Measurements from ENCODE around the gene CCNL1.

The CCNL1 gene

GRCh38 chr3:157139938-157140534 is 19.9 kb downstream of the CCNL1 start:
- Histone ChIP-seq H3K4me2 (ENCODE audit: low read depth, low read length, poor library complexity, severe bottlenecking) (no peak overlapping the region), H3K79me2 (ENCODE audit: insufficient read depth, low read length) (no peaks in the 10 kb centered on the region), H3K9me3 (ENCODE audit: insufficient read depth, low read depth, low read length) (no peaks in the 10 kb centered on the region), H3K4me3 (ENCODE audit: low read length, poor library complexity, severe bottlenecking) (no peak overlapping the region), H3K4me1 (ENCODE audit: insufficient read depth, low read length, poor library complexity, severe bottlenecking) (no peaks in the 10 kb centered on the region), H2AFZ (ENCODE audit: low read length) (no peak overlapping the region), H3K9ac (ENCODE audit: low read depth, low read length, poor library complexity, severe bottlenecking) (no peak overlapping the region), H3K27me3 (ENCODE audit: insufficient read depth, low read length, poor library complexity, severe bottlenecking) (no peaks in the 10 kb centered on the region), H3F3A (ENCODE audit: low read depth) (no peaks in the 10 kb centered on the region), H3K36me3 (ENCODE audit: insufficient read depth, low read length) (peaks cover 14% of the 10 kb centered on the region; the same call in 1 of the 2 replicates), H3K9me2 (replicated peaks; ENCODE audit: low read depth, low read length) (no peaks in the 10 kb centered on the region), H4K20me1 (ENCODE audit: insufficient read depth, low read length, poor library complexity, severe bottlenecking) (no peaks in the 10 kb centered on the region)
- no peak for TF ChIP-seq EZH2phosphoT487 (IDR thresholded peaks at IDR 0.05; ENCODE audit: borderline replicate concordance)
- TF ChIP-seq, protein P1, sequence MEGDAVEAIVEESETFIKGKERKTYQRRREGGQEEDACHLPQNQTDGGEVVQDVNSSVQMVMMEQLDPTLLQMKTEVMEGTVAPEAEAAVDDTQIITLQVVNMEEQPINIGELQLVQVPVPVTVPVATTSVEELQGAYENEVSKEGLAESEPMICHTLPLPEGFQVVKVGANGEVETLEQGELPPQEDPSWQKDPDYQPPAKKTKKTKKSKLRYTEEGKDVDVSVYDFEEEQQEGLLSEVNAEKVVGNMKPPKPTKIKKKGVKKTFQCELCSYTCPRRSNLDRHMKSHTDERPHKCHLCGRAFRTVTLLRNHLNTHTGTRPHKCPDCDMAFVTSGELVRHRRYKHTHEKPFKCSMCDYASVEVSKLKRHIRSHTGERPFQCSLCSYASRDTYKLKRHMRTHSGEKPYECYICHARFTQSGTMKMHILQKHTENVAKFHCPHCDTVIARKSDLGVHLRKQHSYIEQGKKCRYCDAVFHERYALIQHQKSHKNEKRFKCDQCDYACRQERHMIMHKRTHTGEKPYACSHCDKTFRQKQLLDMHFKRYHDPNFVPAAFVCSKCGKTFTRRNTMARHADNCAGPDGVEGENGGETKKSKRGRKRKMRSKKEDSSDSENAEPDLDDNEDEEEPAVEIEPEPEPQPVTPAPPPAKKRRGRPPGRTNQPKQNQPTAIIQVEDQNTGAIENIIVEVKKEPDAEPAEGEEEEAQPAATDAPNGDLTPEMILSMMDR (conservative IDR thresholded peaks at IDR 0.05; ENCODE audit: low read length): no peak

- Histone ChIP-seq H3K9ac (ENCODE audit: low read depth, low read length, poor library complexity, severe bottlenecking) (no peak overlapping the region), H2AFZ (ENCODE audit: low read length) (no peak overlapping the region), H3K27me3 (ENCODE audit: insufficient read depth, low read length, poor library complexity, severe bottlenecking) (no peaks in the 10 kb centered on the region), H3K9me3 (ENCODE audit: insufficient read depth, low read depth, low read length) (no peaks in the 10 kb centered on the region), H4K20me1 (ENCODE audit: insufficient read depth, low read length, poor library complexity, severe bottlenecking) (no peaks in the 10 kb centered on the region), H3K9me2 (replicated peaks; ENCODE audit: low read depth, low read length) (no peaks in the 10 kb centered on the region), H3K4me1 (ENCODE audit: insufficient read depth, low read length, poor library complexity, severe bottlenecking) (no peaks in the 10 kb centered on the region), H3F3A (ENCODE audit: low read depth) (no peaks in the 10 kb centered on the region), H3K36me3 (ENCODE audit: insufficient read depth, low read length) (no peaks in the 10 kb centered on the region), H3K4me2 (ENCODE audit: low read depth, low read length, poor library complexity, severe bottlenecking) (no peak overlapping the region), H3K79me2 (ENCODE audit: insufficient read depth, low read length) (no peaks in the 10 kb centered on the region), H3K4me3 (ENCODE audit: low read length, poor library complexity, severe bottlenecking) (no peak overlapping the region)
- TF ChIP-seq, protein P1 (conservative IDR thresholded peaks at IDR 0.05; ENCODE audit: low read length): no peak
- no peak for TF ChIP-seq EZH2phosphoT487 (IDR thresholded peaks at IDR 0.05; ENCODE audit: borderline replicate concordance)
Measured at GRCh38 chr3:157136647-157137387, 23.1 kb downstream of the CCNL1 start.

- Histone ChIP-seq H3K9me3 (ENCODE audit: insufficient read depth, low read depth, low read length) (no peaks in the 10 kb centered on the region), H3K4me1 (ENCODE audit: insufficient read depth, low read length, poor library complexity, severe bottlenecking) (no peaks in the 10 kb centered on the region), H3K27me3 (ENCODE audit: insufficient read depth, low read length, poor library complexity, severe bottlenecking) (no peaks in the 10 kb centered on the region), H3K36me3 (ENCODE audit: insufficient read depth, low read length) (no peaks in the 10 kb centered on the region), H3K9ac (ENCODE audit: low read depth, low read length, poor library complexity, severe bottlenecking) (no peak overlapping the region), H2AFZ (ENCODE audit: low read length) (no peak overlapping the region), H3F3A (ENCODE audit: low read depth) (no peaks in the 10 kb centered on the region), H3K79me2 (ENCODE audit: insufficient read depth, low read length) (no peaks in the 10 kb centered on the region), H3K4me2 (ENCODE audit: low read depth, low read length, poor library complexity, severe bottlenecking) (no peak overlapping the region), H3K4me3 (ENCODE audit: low read length, poor library complexity, severe bottlenecking) (no peak overlapping the region), H4K20me1 (ENCODE audit: insufficient read depth, low read length, poor library complexity, severe bottlenecking) (no peaks in the 10 kb centered on the region), H3K9me2 (replicated peaks; ENCODE audit: low read depth, low read length) (no peaks in the 10 kb centered on the region)
- TF ChIP-seq EZH2phosphoT487 (IDR thresholded peaks at IDR 0.05; ENCODE audit: borderline replicate concordance): no peak
- TF ChIP-seq, protein P1 (conservative IDR thresholded peaks at IDR 0.05; ENCODE audit: low read length): no peak
Measured at GRCh38 chr3:157135671-157136396, 24.1 kb downstream of the CCNL1 start.

All from Loucy (cell line).